H1 (cell line): ENCODE data around the gene FAM171A1. TPM values are rescaled to one million over a fixed set of nuclear protein-coding genes. Genes with fewer than 3 reads are reported as not detected.

Source experiments
- CTCF ChIA-PET: fragments of 300-600 bp; sonication (Branson Sonifier 250); formaldehyde crosslinking; loops from one replicate; lab custom pipeline; 2021; ENCODE audit not compliant: partially characterized antibody; lab: Charles Lee
- POLR2A ChIA-PET: fragments of 300-600 bp; sonication (Branson Sonifier 250); formaldehyde crosslinking; loops from one replicate; lab custom pipeline; 2021; ENCODE audit warnings: inconsistent platforms; ENCODE audit not compliant: partially characterized antibody; lab: Charles Lee
- DNase-seq, 2 experiments: peaks; one replicate each; pipeline versions ENCODE4 v3.0.0 to v3.0.0-alpha.2; 2010 to 2022; ENCODE audit warnings: low spot score in 2 of 2, low read depth in 1 of 2, mixed read lengths in 1 of 2
- FAIRE-seq: peaks from 2 replicates; lab custom pipeline; 2011; peaks lifted over from hg19 to GRCh38; lab: Jason Lieb, UNC
- H2AFZ ChIP-seq: 2 replicates; pipeline ENCODE4 v1.8.1; 2012; ENCODE audit warnings: low read length, inconsistent platforms
- H2AK5ac ChIP-seq: 2 replicates; pipeline ENCODE4 v1.6.1; 2013; ENCODE audit warnings: low read depth, low read length
- H2BK120ac ChIP-seq: replicated peaks from 2 replicates; pipeline ENCODE3; 2013; ENCODE audit warnings: low read depth, low read length, inconsistent platforms
- H2BK12ac ChIP-seq: 2 replicates; pipeline ENCODE4 v1.6.1; 2013; ENCODE audit warnings: low read depth, low read length
- H2BK15ac ChIP-seq: 2 replicates; pipeline ENCODE4 v1.6.1; 2013; ENCODE audit warnings: low read length
- H2BK20ac ChIP-seq: 2 replicates; pipeline ENCODE4 v1.6.1; 2013; ENCODE audit warnings: low read length
- H2BK5ac ChIP-seq: 2 replicates; pipeline ENCODE4 v1.6.1; 2013; ENCODE audit warnings: low read depth, low read length
- H3K14ac ChIP-seq: 2 replicates; pipeline ENCODE4 v1.6.1; 2013; ENCODE audit warnings: inconsistent platforms; ENCODE audit not compliant: insufficient read length
- H3K18ac ChIP-seq: 2 replicates; pipeline ENCODE4 v1.6.1; 2013; ENCODE audit warnings: low read length; ENCODE audit errors: extremely low read depth
- H3K23ac ChIP-seq: 2 replicates; pipeline ENCODE4 v1.6.1; 2013; ENCODE audit warnings: inconsistent platforms; ENCODE audit not compliant: insufficient read length
- H3K23me2 ChIP-seq: 2 replicates; pipeline ENCODE4 v1.6.1; 2013; ENCODE audit warnings: low read depth, low read length
- H3K27ac ChIP-seq: 2 replicates; pipeline ENCODE4 v1.6.1; 2011; ENCODE audit warnings: low read depth, low read length, inconsistent platforms
- H3K27me3 ChIP-seq, 4 experiments: replicated peaks in 1 of 4; 1 replicate in 1 of 4; 2 replicates in 3 of 4; pipeline versions ENCODE4 v1.6.1 to v1.8.1; 2011 to 2013; ENCODE audit warnings: low read length in 3 of 4, mild to moderate bottlenecking in 3 of 4, inconsistent platforms in 2 of 4, mixed read lengths in 2 of 4, moderate library complexity in 1 of 4; ENCODE audit not compliant: control insufficient read depth in 3 of 4, insufficient read depth in 3 of 4; ENCODE audit errors: extremely low read depth in 1 of 4
- H3K36me3 ChIP-seq, 4 experiments: 2 replicates each; pipeline versions ENCODE4 v1.6.1 to v1.8.1; 2011 to 2013; ENCODE audit warnings: mild to moderate bottlenecking in 4 of 4, low read length in 3 of 4, moderate library complexity in 2 of 4, control low read depth in 1 of 4, inconsistent platforms in 1 of 4; ENCODE audit not compliant: insufficient read depth in 4 of 4, control insufficient read depth in 2 of 4
- H3K4ac ChIP-seq: replicated peaks from 2 replicates; pipeline ENCODE3; 2013; ENCODE audit warnings: low read length, low read depth, mixed read lengths, inconsistent platforms; ENCODE audit not compliant: insufficient read length
- H3K4me1 ChIP-seq, 4 experiments: replicated peaks in 1 of 4; 1 replicate in 1 of 4; 2 replicates in 3 of 4; pipeline versions ENCODE4 v1.6.1 to v1.8.1; 2011 to 2013; ENCODE audit warnings: low read length in 3 of 4, inconsistent platforms in 2 of 4, mixed read lengths in 1 of 4; ENCODE audit not compliant: insufficient read depth in 4 of 4, control insufficient read depth in 3 of 4
- H3K4me2 ChIP-seq, 2 experiments: 2 replicates each; pipeline versions ENCODE4 v1.6.1 to v1.8.1; 2011 to 2013; ENCODE audit warnings: low read depth in 2 of 2, low read length in 2 of 2, control low read depth in 1 of 2, inconsistent platforms in 1 of 2, mild to moderate bottlenecking in 1 of 2; ENCODE audit not compliant: insufficient read depth in 1 of 2
- H3K4me3 ChIP-seq, 4 experiments: fragments of 200-600, 300-600 bp in 1 of 4; sonication (generic), shearing (Covaris generic), sonication (Bioruptor Twin) in 1 of 4; 2 replicates each; pipeline versions ENCODE4 v1.5.1 to v1.8.1; 2011 to 2016; ENCODE audit warnings: low read length in 4 of 4, low read depth in 3 of 4, control low read depth in 2 of 4, inconsistent platforms in 2 of 4, mild to moderate bottlenecking in 2 of 4, mixed read lengths in 1 of 4, moderate library complexity in 1 of 4; ENCODE audit not compliant: insufficient read depth in 2 of 4; ENCODE audit errors: extremely low read depth in 1 of 4
- H3K56ac ChIP-seq: replicated peaks from 2 replicates; pipeline ENCODE3; 2013; ENCODE audit warnings: low read depth, mild to moderate bottlenecking, mixed read lengths, low read length, inconsistent platforms; ENCODE audit not compliant: insufficient read length
- H3K79me1 ChIP-seq: 2 replicates; pipeline ENCODE4 v1.6.1; 2013; ENCODE audit warnings: low read depth, low read length, control low read depth
- H3K79me2 ChIP-seq, 2 experiments: 2 replicates each; pipeline versions ENCODE4 v1.6.1 to v1.8.1; 2012 to 2013; ENCODE audit warnings: low read length in 2 of 2, mild to moderate bottlenecking in 2 of 2, inconsistent platforms in 1 of 2; ENCODE audit not compliant: insufficient read depth in 2 of 2, control insufficient read depth in 1 of 2
- H3K9ac ChIP-seq, 4 experiments: replicated peaks in 1 of 4; 1 replicate in 1 of 4; 2 replicates in 3 of 4; pipeline versions ENCODE4 v1.6.1 to v1.8.1; 2011 to 2013; ENCODE audit warnings: low read depth in 3 of 4, low read length in 3 of 4, control low read depth in 2 of 4, mild to moderate bottlenecking in 2 of 4, moderate library complexity in 2 of 4, inconsistent platforms in 1 of 4; ENCODE audit errors: extremely low read depth in 1 of 4
- H3K9me3 ChIP-seq, 2 experiments: 2 replicates each; pipeline versions ENCODE4 v1.6.1 to v1.8.1; 2012 to 2013; ENCODE audit warnings: mild to moderate bottlenecking in 2 of 2, moderate library complexity in 2 of 2, control low read depth in 1 of 2, inconsistent platforms in 1 of 2, low read depth in 1 of 2, low read length in 1 of 2, mixed read lengths in 1 of 2; ENCODE audit not compliant: insufficient read depth in 2 of 2
- H4K20me1 ChIP-seq, 2 experiments: replicated peaks in 1 of 2; 2 replicates each; pipeline versions ENCODE3 to v1.8.1; 2011 to 2013; ENCODE audit warnings: inconsistent platforms in 2 of 2, low read length in 2 of 2, mild to moderate bottlenecking in 1 of 2; ENCODE audit not compliant: insufficient read depth in 2 of 2, control insufficient read depth in 1 of 2
- H4K5ac ChIP-seq: 2 replicates; pipeline ENCODE4 v1.6.1; 2013; ENCODE audit warnings: low read length, low read depth, mixed read lengths, inconsistent platforms; ENCODE audit not compliant: insufficient read length
- H4K8ac ChIP-seq: 2 replicates; pipeline ENCODE4 v1.8.0; 2013; ENCODE audit warnings: mild to moderate bottlenecking, moderate library complexity, low read length, inconsistent platforms; ENCODE audit not compliant: insufficient read depth; ENCODE audit errors: extremely low read depth
- H4K91ac ChIP-seq: replicated peaks from 2 replicates; pipeline ENCODE3; 2013; ENCODE audit warnings: low read length, mixed read lengths, inconsistent platforms; ENCODE audit not compliant: insufficient read length
- MAX ChIP-seq: IDR thresholded peaks from 2 replicates; pipeline ENCODE4 v1.6.1; 2012; ENCODE audit warnings: inconsistent platforms
- WGBS, 2 experiments: shearing (Covaris generic) in 1 of 2; methylation state at CpG; one replicate each; pipeline versions ENCODE4 v1.1.6 to v1.1.7; 2013 to 2015; ENCODE audit warnings: low lambda C conversion rate in 2 of 2, mixed read lengths in 2 of 2, inconsistent platforms in 1 of 2, low coverage in 1 of 2, missing lambda C conversion rate in 1 of 2; ENCODE audit not compliant: insufficient replicate concordance in 2 of 2, insufficient coverage in 1 of 2, insufficient read length in 1 of 2; ENCODE audit errors: extremely low coverage in 1 of 2, missing lambda C conversion rate in 1 of 2; 5-methylcytosine and 5-hydroxymethylcytosine counted together
- polyA plus RNA-seq, 7 experiments: library from polyadenylated mRNA; depleted of rRNA in 3 of 7; stranded (reverse) in 5 of 7; unstranded in 2 of 7; fragments of >200 nt in 5 of 7; fragments of 200-250 nt in 2 of 7; gene quantifications; 1 replicate in 5 of 7; 2 replicates in 1 of 7; 4 replicates in 1 of 7; pipeline versions ENCODE4 v1.2.1 to v1.2.3, GENCODE V29; 2011 to 2013; ENCODE audit warnings: missing spikeins in 2 of 7, mixed read lengths in 2 of 7
- total RNA-seq: library from RNA; stranded (reverse); fragmentation: NEBNext Ultra II Directional; extraction: Animal tissue kit (Norgen Biotek cat#: 25700); gene quantifications from 2 replicates; pipeline ENCODE4 v1.2.1, GENCODE V29; 2021

The FAM171A1 gene
- total and polyA plus RNA-seq, 2 of the 8 experiments (the other 6 are each of a cell fraction or from before 2014, with no cell fraction given), result 26.6 to 42.1 TPM

- H4K5ac ChIP-seq, result no peak overlapping the region
- no peak overlapping the region for H3K18ac ChIP-seq
- H3K4ac ChIP-seq, result no peak overlapping the region
- no peak overlapping the region for H2BK12ac ChIP-seq
- TF ChIP-seq MAX, result no peak
- H2BK5ac ChIP-seq, result no peak overlapping the region
- H2AK5ac ChIP-seq, result no peak overlapping the region
- no peak overlapping the region for H2BK15ac ChIP-seq
- FAIRE-seq, result no peak
- no peak for DNase-seq
- H3K9me3 ChIP-seq, result no peaks in the 10 kb centered on the region
- no peaks in the 10 kb centered on the region for H3K36me3 ChIP-seq
- H3K4me3 ChIP-seq, result no peak overlapping the region
- WGBS, 2 experiments, result 89% methylated on average over 5 of the region's 5 CpGs; no CpG with 5 or more reads in 1 of the 2 experiments
- H3K23ac ChIP-seq, result no peak overlapping the region
- H4K20me1 ChIP-seq, result peaks cover 2 to 3% of the 10 kb centered on the region in 2 experiments
- no peaks in the 10 kb centered on the region for H3K23me2 ChIP-seq
- no peak overlapping the region for H2BK120ac ChIP-seq
- H3K4me2 ChIP-seq, result no peak overlapping the region
- no peaks in the 10 kb centered on the region for H3K27me3 ChIP-seq
- no peak overlapping the region for H3K27ac ChIP-seq
- no peak overlapping the region for H2AFZ ChIP-seq
- peaks cover 4% of the 10 kb centered on the region for H3K79me1 ChIP-seq
- H4K91ac ChIP-seq, result no peak overlapping the region
- POLR2A ChIA-PET, result interaction anchor here (0.9 kb wide), 1 partner anchor 10 kb away, joined by 6 read pairs; no protein-coding TSS in a partner anchor
- no peak overlapping the region for H4K8ac ChIP-seq
- no peak overlapping the region for H3K14ac ChIP-seq
- 0 out of 4 replicates have a peak, but pooled peaks cover 0 to 2% of the 10 kb centered on the region in 2 experiments for H3K79me2 ChIP-seq
- peaks cover 0 to 15% (median 9%) of the 10 kb centered on the region in 4 experiments; a peak in 4 of 7 replicates for H3K4me1 ChIP-seq
- CTCF ChIA-PET, result interaction anchor here (0.9 to 1.9 kb wide), 2 partner anchors 10 to 13 kb away, joined by 4 to 6 read pairs; no protein-coding TSS in a partner anchor
- no peak overlapping the region for H3K9ac ChIP-seq
- H2BK20ac ChIP-seq, result no peak overlapping the region
- no peak overlapping the region for H3K56ac ChIP-seq
These were observed 60.1 kb downstream of the FAM171A1 start for GRCh38 chr10:15310776-15311568.
